H1 (cell line): ENCODE results near the gene WASF3. TPM values are rescaled to one million over a fixed set of nuclear protein-coding genes. Genes with fewer than 3 reads are reported as not detected.

Experiments used
- CTCF ChIA-PET: fragments of 300-600 bp; sonication (Branson Sonifier 250); formaldehyde crosslinking; loops from one replicate; lab custom pipeline; 2021; ENCODE audit not compliant: partially characterized antibody; lab: Charles Lee
- POLR2A ChIA-PET: fragments of 300-600 bp; sonication (Branson Sonifier 250); formaldehyde crosslinking; loops from one replicate; lab custom pipeline; 2021; ENCODE audit warnings: inconsistent platforms; ENCODE audit not compliant: partially characterized antibody; lab: Charles Lee
- DNase-seq, 2 experiments: peaks; one replicate each; pipeline versions ENCODE4 v3.0.0 to v3.0.0-alpha.2; 2010 to 2022; ENCODE audit warnings: low spot score in 2 of 2, low read depth in 1 of 2, mixed read lengths in 1 of 2
- FAIRE-seq: peaks from 2 replicates; lab custom pipeline; 2011; peaks lifted over from hg19 to GRCh38; lab: Jason Lieb, UNC
- H2AFZ ChIP-seq: 2 replicates; pipeline ENCODE4 v1.8.1; 2012; ENCODE audit warnings: low read length, inconsistent platforms
- H2AK5ac ChIP-seq: 2 replicates; pipeline ENCODE4 v1.6.1; 2013; ENCODE audit warnings: low read depth, low read length
- H2BK120ac ChIP-seq: replicated peaks from 2 replicates; pipeline ENCODE3; 2013; ENCODE audit warnings: low read depth, low read length, inconsistent platforms
- H2BK12ac ChIP-seq: 2 replicates; pipeline ENCODE4 v1.6.1; 2013; ENCODE audit warnings: low read depth, low read length
- H2BK15ac ChIP-seq: 2 replicates; pipeline ENCODE4 v1.6.1; 2013; ENCODE audit warnings: low read length
- H2BK20ac ChIP-seq: 2 replicates; pipeline ENCODE4 v1.6.1; 2013; ENCODE audit warnings: low read length
- H2BK5ac ChIP-seq: 2 replicates; pipeline ENCODE4 v1.6.1; 2013; ENCODE audit warnings: low read depth, low read length
- H3K14ac ChIP-seq: 2 replicates; pipeline ENCODE4 v1.6.1; 2013; ENCODE audit warnings: inconsistent platforms; ENCODE audit not compliant: insufficient read length
- H3K18ac ChIP-seq: 2 replicates; pipeline ENCODE4 v1.6.1; 2013; ENCODE audit warnings: low read length; ENCODE audit errors: extremely low read depth
- H3K23ac ChIP-seq: 2 replicates; pipeline ENCODE4 v1.6.1; 2013; ENCODE audit warnings: inconsistent platforms; ENCODE audit not compliant: insufficient read length
- H3K23me2 ChIP-seq: 2 replicates; pipeline ENCODE4 v1.6.1; 2013; ENCODE audit warnings: low read depth, low read length
- H3K27ac ChIP-seq: 2 replicates; pipeline ENCODE4 v1.6.1; 2011; ENCODE audit warnings: low read depth, low read length, inconsistent platforms
- H3K27me3 ChIP-seq, 4 experiments: replicated peaks in 1 of 4; 1 replicate in 1 of 4; 2 replicates in 3 of 4; pipeline versions ENCODE4 v1.6.1 to v1.8.1; 2011 to 2013; ENCODE audit warnings: low read length in 3 of 4, mild to moderate bottlenecking in 3 of 4, inconsistent platforms in 2 of 4, mixed read lengths in 2 of 4, moderate library complexity in 1 of 4; ENCODE audit not compliant: control insufficient read depth in 3 of 4, insufficient read depth in 3 of 4; ENCODE audit errors: extremely low read depth in 1 of 4
- H3K36me3 ChIP-seq, 4 experiments: 2 replicates each; pipeline versions ENCODE4 v1.6.1 to v1.8.1; 2011 to 2013; ENCODE audit warnings: mild to moderate bottlenecking in 4 of 4, low read length in 3 of 4, moderate library complexity in 2 of 4, control low read depth in 1 of 4, inconsistent platforms in 1 of 4; ENCODE audit not compliant: insufficient read depth in 4 of 4, control insufficient read depth in 2 of 4
- H3K4ac ChIP-seq: replicated peaks from 2 replicates; pipeline ENCODE3; 2013; ENCODE audit warnings: low read length, low read depth, mixed read lengths, inconsistent platforms; ENCODE audit not compliant: insufficient read length
- H3K4me1 ChIP-seq, 4 experiments: replicated peaks in 1 of 4; 1 replicate in 1 of 4; 2 replicates in 3 of 4; pipeline versions ENCODE4 v1.6.1 to v1.8.1; 2011 to 2013; ENCODE audit warnings: low read length in 3 of 4, inconsistent platforms in 2 of 4, mixed read lengths in 1 of 4; ENCODE audit not compliant: insufficient read depth in 4 of 4, control insufficient read depth in 3 of 4
- H3K4me2 ChIP-seq, 2 experiments: 2 replicates each; pipeline versions ENCODE4 v1.6.1 to v1.8.1; 2011 to 2013; ENCODE audit warnings: low read depth in 2 of 2, low read length in 2 of 2, control low read depth in 1 of 2, inconsistent platforms in 1 of 2, mild to moderate bottlenecking in 1 of 2; ENCODE audit not compliant: insufficient read depth in 1 of 2
- H3K4me3 ChIP-seq, 4 experiments: fragments of 200-600, 300-600 bp in 1 of 4; sonication (generic), shearing (Covaris generic), sonication (Bioruptor Twin) in 1 of 4; 2 replicates each; pipeline versions ENCODE4 v1.5.1 to v1.8.1; 2011 to 2016; ENCODE audit warnings: low read length in 4 of 4, low read depth in 3 of 4, control low read depth in 2 of 4, inconsistent platforms in 2 of 4, mild to moderate bottlenecking in 2 of 4, mixed read lengths in 1 of 4, moderate library complexity in 1 of 4; ENCODE audit not compliant: insufficient read depth in 2 of 4; ENCODE audit errors: extremely low read depth in 1 of 4
- H3K56ac ChIP-seq: replicated peaks from 2 replicates; pipeline ENCODE3; 2013; ENCODE audit warnings: low read depth, mild to moderate bottlenecking, mixed read lengths, low read length, inconsistent platforms; ENCODE audit not compliant: insufficient read length
- H3K79me1 ChIP-seq: 2 replicates; pipeline ENCODE4 v1.6.1; 2013; ENCODE audit warnings: low read depth, low read length, control low read depth
- H3K79me2 ChIP-seq, 2 experiments: 2 replicates each; pipeline versions ENCODE4 v1.6.1 to v1.8.1; 2012 to 2013; ENCODE audit warnings: low read length in 2 of 2, mild to moderate bottlenecking in 2 of 2, inconsistent platforms in 1 of 2; ENCODE audit not compliant: insufficient read depth in 2 of 2, control insufficient read depth in 1 of 2
- H3K9ac ChIP-seq, 4 experiments: replicated peaks in 1 of 4; 1 replicate in 1 of 4; 2 replicates in 3 of 4; pipeline versions ENCODE4 v1.6.1 to v1.8.1; 2011 to 2013; ENCODE audit warnings: low read depth in 3 of 4, low read length in 3 of 4, control low read depth in 2 of 4, mild to moderate bottlenecking in 2 of 4, moderate library complexity in 2 of 4, inconsistent platforms in 1 of 4; ENCODE audit errors: extremely low read depth in 1 of 4
- H3K9me3 ChIP-seq, 2 experiments: 2 replicates each; pipeline versions ENCODE4 v1.6.1 to v1.8.1; 2012 to 2013; ENCODE audit warnings: mild to moderate bottlenecking in 2 of 2, moderate library complexity in 2 of 2, control low read depth in 1 of 2, inconsistent platforms in 1 of 2, low read depth in 1 of 2, low read length in 1 of 2, mixed read lengths in 1 of 2; ENCODE audit not compliant: insufficient read depth in 2 of 2
- H4K20me1 ChIP-seq, 2 experiments: replicated peaks in 1 of 2; 2 replicates each; pipeline versions ENCODE3 to v1.8.1; 2011 to 2013; ENCODE audit warnings: inconsistent platforms in 2 of 2, low read length in 2 of 2, mild to moderate bottlenecking in 1 of 2; ENCODE audit not compliant: insufficient read depth in 2 of 2, control insufficient read depth in 1 of 2
- H4K5ac ChIP-seq: 2 replicates; pipeline ENCODE4 v1.6.1; 2013; ENCODE audit warnings: low read length, low read depth, mixed read lengths, inconsistent platforms; ENCODE audit not compliant: insufficient read length
- H4K8ac ChIP-seq: 2 replicates; pipeline ENCODE4 v1.8.0; 2013; ENCODE audit warnings: mild to moderate bottlenecking, moderate library complexity, low read length, inconsistent platforms; ENCODE audit not compliant: insufficient read depth; ENCODE audit errors: extremely low read depth
- H4K91ac ChIP-seq: replicated peaks from 2 replicates; pipeline ENCODE3; 2013; ENCODE audit warnings: low read length, mixed read lengths, inconsistent platforms; ENCODE audit not compliant: insufficient read length
- CEBPB ChIP-seq: IDR thresholded peaks from 2 replicates; pipeline ENCODE4 v1.6.1; 2012; ENCODE audit warnings: low read depth, low read length
- E2F6 ChIP-seq: IDR thresholded peaks from 2 replicates; pipeline ENCODE4 v1.6.1; 2012; ENCODE audit warnings: inconsistent platforms
- RFX5 ChIP-seq: IDR thresholded peaks from 2 replicates; pipeline ENCODE4 v1.6.1; 2011; ENCODE audit warnings: low read depth, low read length, improper control_type of control experiment, borderline replicate concordance
- WGBS, 2 experiments: shearing (Covaris generic) in 1 of 2; methylation state at CpG; one replicate each; pipeline versions ENCODE4 v1.1.6 to v1.1.7; 2013 to 2015; ENCODE audit warnings: low lambda C conversion rate in 2 of 2, mixed read lengths in 2 of 2, inconsistent platforms in 1 of 2, low coverage in 1 of 2, missing lambda C conversion rate in 1 of 2; ENCODE audit not compliant: insufficient replicate concordance in 2 of 2, insufficient coverage in 1 of 2, insufficient read length in 1 of 2; ENCODE audit errors: extremely low coverage in 1 of 2, missing lambda C conversion rate in 1 of 2; 5-methylcytosine and 5-hydroxymethylcytosine counted together
- polyA plus RNA-seq, 7 experiments: library from polyadenylated mRNA; depleted of rRNA in 3 of 7; stranded (reverse) in 5 of 7; unstranded in 2 of 7; fragments of >200 nt in 5 of 7; fragments of 200-250 nt in 2 of 7; gene quantifications; 1 replicate in 5 of 7; 2 replicates in 1 of 7; 4 replicates in 1 of 7; pipeline versions ENCODE4 v1.2.1 to v1.2.3, GENCODE V29; 2011 to 2013; ENCODE audit warnings: missing spikeins in 2 of 7, mixed read lengths in 2 of 7
- total RNA-seq: library from RNA; stranded (reverse); fragmentation: NEBNext Ultra II Directional; extraction: Animal tissue kit (Norgen Biotek cat#: 25700); gene quantifications from 2 replicates; pipeline ENCODE4 v1.2.1, GENCODE V29; 2021

The WASF3 gene
- total and polyA plus RNA-seq, 2 of the 8 experiments (the other 6 are each of a cell fraction or from before 2014, with no cell fraction given) = 18.7 to 39.8 TPM

GRCh38 chr13:26709461-26709860 lies 152.0 kb downstream of the WASF3 start:
- H2BK120ac ChIP-seq = no peak overlapping the region
- H3K18ac ChIP-seq = no peak overlapping the region
- H4K8ac ChIP-seq = peak overlapping the region; percentile 9; the same call in 1 of the 2 replicates
- no peaks in the 10 kb centered on the region for H4K20me1 ChIP-seq
- no peaks in the 10 kb centered on the region for H3K23me2 ChIP-seq
- H2BK12ac ChIP-seq = no peak overlapping the region
- no peak overlapping the region for H3K4ac ChIP-seq
- H3K4me3 ChIP-seq = no peak overlapping the region
- H2AK5ac ChIP-seq = no peak overlapping the region
- CTCF ChIA-PET = interaction anchor here (1.1 to 11.9 kb wide), 7 partner anchors 10 to 221 kb away, joined by 3 to 131 read pairs (median 11); no protein-coding TSS in a partner anchor
- no peak overlapping the region for H2BK15ac ChIP-seq
- no peak overlapping the region for H3K14ac ChIP-seq
- TF ChIP-seq E2F6 = peak; percentile 29; the same call in 1 of the 2 replicates
- no peak for TF ChIP-seq RFX5
- no peak for TF ChIP-seq CEBPB
- H2BK20ac ChIP-seq = no peak overlapping the region
- H3K27ac ChIP-seq = no peak overlapping the region
- 88% methylated on average over 7 of the region's 7 CpGs; no CpG with 5 or more reads in 1 of the 2 experiments for WGBS, 2 experiments
- H3K9ac ChIP-seq = no peak overlapping the region
- no peaks in the 10 kb centered on the region for H3K79me1 ChIP-seq
- POLR2A ChIA-PET = no interaction called here
- H3K4me1 ChIP-seq = peaks cover 1 to 10% (median 4%) of the 10 kb centered on the region in 4 experiments; a peak in 5 of 7 replicates
- H2BK5ac ChIP-seq = no peak overlapping the region
- FAIRE-seq (no peak), DNase-seq (no peak)
- no peaks in the 10 kb centered on the region for H3K27me3 ChIP-seq
- H3K36me3 ChIP-seq = no peaks in the 10 kb centered on the region
- no peak overlapping the region for H4K5ac ChIP-seq
- H3K79me2 ChIP-seq = no peaks in the 10 kb centered on the region
- no peak overlapping the region for H2AFZ ChIP-seq
- no peak overlapping the region for H3K56ac ChIP-seq
- no peak overlapping the region for H3K4me2 ChIP-seq
- no peak overlapping the region for H3K23ac ChIP-seq
- peaks cover 6 to 7% of the 10 kb centered on the region in 2 experiments; a peak in 2 of 4 replicates for H3K9me3 ChIP-seq
- H4K91ac ChIP-seq = no peak overlapping the region
